Sciatic nerve (tissue), 2 donors: Measurements from ENCODE around the gene LRP5. TPM values are rescaled to one million over a fixed set of nuclear protein-coding genes. Genes with fewer than 3 reads are reported as not detected.
A peak's percentile ranks its signal among the peaks of the same experiment; 100 is the strongest.
"Not testable (repeated sequence)": the region's sequence is repeated elsewhere in the genome, so short reads cannot be mapped to it uniquely, and the experiment has no call there.

ENCODE experiments used
- ATAC-seq: fragments of 200-7000 bp; cut with Tn5 transposase; one replicate; pipeline ENCODE4 v1.9.1; 2020; ENCODE audit warnings: mild to moderate bottlenecking, moderate library complexity
- DNase-seq: peaks from one replicate; pipeline ENCODE4 v3.0.0-alpha.2; 2020; ENCODE audit warnings: low spot score
- intact Hi-C: fragments of 100-400 bp; cut with DNase I; formaldehyde crosslinking; loops from one replicate; pipeline ENCODE4 v1.14.2; 2022
- total RNA-seq: library from RNA; stranded (reverse); fragmentation: NEBNext Ultra II Directional; extraction: Animal tissue kit (Norgen Biotek cat#: 25700); gene quantifications from one replicate; pipeline ENCODE4 v1.2.1, GENCODE V29; 2021
- donor health status: DM: no; HTN: no; CAD: no.
- donor health status: DM: no; HTN: no; CAD: no.

Gene LRP5
- total RNA-seq, 1 donor from 2014 or later, result 55.2 TPM

DNA sequence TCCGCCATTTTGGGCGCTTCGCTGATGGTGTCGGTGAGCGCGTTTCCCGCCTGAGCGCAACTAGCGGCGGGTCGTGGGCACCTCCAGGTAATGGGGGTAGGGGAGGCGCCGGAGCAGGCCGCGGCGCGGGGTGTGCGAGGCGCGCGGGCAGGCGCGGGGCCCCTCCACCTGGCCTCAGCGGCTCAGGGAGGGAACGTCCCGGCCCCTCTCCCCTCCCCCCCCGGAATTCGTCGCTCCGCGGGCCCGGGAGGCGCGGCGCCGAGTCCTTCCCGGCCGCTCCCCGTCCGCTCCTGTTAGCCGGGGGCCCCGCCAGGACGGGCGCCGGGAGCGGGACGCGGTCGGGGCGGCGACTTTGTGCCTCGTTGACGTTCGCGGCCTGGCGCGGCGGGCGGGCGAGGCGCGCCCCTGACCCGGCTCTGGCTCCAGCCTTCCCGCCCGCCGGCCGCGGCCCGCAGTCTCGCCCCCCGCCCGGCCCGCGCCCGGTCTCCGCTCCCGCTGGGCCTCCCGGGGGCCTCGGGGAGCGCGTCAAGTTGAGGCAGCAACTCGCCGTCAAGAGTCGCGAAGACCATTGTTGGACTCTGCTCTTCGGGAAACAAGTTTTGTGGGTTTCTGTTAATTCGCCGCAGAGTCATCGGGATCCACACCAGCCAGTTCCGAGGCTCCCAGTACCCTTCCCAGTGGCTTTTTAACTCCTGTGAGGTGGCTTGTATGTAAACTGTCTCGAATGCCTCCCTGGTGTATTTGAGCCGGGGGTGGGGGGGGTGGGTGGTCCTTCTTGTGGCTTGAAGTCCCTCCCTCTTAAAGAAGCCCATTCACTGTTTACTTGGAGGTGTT is 148.6 kb downstream of the LRP5 start, which contains the start of gene PPP6R3:
Gene PPP6R3 (plus strand): TSS at position 12 of the 834 bp plus-strand sequence. CDS start 76,913 bp downstream, outside the sequence.
- peak; percentile 3 for ATAC-seq
- intact Hi-C loops, result no loop called here
- no peak for DNase-seq

GRCh38 chr11:68461575-68461917 is 149.2 kb downstream of the LRP5 start:
- intact Hi-C loops, result no loop called here
- no peak for DNase-seq
- no peak for ATAC-seq

DNA sequence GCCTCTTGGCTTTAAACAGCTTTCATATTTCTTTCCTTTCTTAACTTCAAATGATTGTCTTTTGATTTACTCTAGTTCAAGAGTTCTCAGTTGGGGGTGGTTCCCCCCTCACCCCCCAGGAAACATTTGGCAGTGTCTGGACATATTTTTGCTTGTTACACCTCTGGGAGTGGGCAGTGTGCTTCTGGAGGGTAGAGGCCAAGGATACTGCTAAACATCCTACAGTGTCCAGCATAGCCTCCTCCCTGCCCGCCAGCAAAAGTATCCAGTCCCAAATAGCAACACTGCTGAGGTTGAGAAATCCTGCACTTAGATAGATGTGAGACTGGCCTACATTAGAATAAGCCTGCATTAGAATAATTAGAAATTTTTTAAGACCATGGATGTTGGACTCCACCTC is 151.3 kb downstream of the LRP5 start:
- no peak for ATAC-seq
- DNase-seq, result no peak
- intact Hi-C loops, result no loop called here

- no peak for DNase-seq
- intact Hi-C loops, result no loop called here
- ATAC-seq, result no peak
These were observed 154.9 kb downstream of the LRP5 start for GRCh38 chr11:68467201-68467834.

DNA sequence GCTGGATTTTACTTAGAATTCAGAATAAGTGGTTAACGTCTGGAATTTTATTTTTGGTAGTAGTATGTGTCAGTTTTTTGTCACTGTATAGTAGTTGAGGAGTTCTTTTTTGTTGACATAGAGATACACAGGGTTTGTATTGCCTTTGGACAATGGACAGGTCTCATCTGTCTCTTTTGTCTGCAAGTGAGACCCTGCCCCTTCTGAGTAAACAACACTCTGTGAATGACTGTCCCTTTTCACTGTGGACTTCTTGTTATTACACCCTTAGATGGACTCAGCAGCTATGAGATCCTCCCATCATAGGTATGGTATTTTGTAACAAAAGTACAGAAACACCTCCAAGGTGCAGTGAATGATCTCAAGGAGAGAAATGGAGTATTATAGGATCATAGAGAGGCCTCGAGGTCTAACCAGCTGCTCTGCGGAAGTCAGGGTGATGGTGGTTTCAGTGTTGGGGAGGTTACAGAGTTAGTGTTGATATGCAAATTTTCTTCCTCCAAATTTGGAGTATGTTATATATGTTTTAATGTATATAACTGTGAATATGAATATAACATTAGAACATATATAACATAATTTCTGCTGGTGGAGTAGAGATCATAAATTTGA is 155.9 kb downstream of the LRP5 start:
- no peak for ATAC-seq
- intact Hi-C loops, result no loop called here
- no peak for DNase-seq

DNA sequence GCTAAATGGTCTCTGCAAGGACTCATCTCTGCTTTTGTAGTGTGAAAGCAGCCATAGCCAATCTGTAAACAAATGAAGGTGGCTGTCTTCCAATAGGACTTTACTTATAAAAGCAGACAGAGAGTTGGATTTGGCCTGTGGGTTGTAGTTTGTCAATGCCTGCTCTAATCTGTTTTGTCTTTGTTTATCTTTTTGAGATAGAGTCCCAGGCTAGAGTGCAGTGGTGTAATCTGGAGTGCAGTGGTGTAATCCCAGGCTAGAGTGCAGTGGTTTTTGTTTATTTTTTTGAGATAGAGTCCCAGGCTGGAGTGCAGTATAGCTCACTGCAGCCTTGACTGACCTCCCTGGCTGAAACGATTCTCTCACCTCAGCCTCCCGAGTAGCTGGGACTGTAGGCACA is 156.7 kb downstream of the LRP5 start:
- intact Hi-C loops, result no loop called here
- no peak for DNase-seq
- no peak for ATAC-seq

DNA sequence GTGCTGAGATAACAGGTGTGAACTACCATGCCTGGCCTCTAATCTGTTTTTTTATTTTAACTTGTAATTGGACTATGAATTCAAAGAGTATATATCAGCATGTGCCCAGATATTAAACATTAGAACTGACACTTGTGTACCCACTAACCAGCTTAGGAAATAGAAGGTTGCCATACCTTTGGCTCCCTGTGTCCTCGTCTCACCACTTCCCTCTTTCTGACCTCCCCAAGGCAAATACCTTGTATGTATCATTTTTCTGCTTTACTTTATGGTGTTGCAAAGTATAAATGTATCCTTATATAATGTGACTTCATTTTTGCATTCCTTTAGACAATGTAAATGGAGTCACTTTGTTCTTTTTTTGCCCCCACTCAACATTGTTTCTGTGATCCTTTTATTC is 157.3 kb downstream of the LRP5 start:
- ATAC-seq, result no peak
- intact Hi-C loops, result no loop called here

DNA sequence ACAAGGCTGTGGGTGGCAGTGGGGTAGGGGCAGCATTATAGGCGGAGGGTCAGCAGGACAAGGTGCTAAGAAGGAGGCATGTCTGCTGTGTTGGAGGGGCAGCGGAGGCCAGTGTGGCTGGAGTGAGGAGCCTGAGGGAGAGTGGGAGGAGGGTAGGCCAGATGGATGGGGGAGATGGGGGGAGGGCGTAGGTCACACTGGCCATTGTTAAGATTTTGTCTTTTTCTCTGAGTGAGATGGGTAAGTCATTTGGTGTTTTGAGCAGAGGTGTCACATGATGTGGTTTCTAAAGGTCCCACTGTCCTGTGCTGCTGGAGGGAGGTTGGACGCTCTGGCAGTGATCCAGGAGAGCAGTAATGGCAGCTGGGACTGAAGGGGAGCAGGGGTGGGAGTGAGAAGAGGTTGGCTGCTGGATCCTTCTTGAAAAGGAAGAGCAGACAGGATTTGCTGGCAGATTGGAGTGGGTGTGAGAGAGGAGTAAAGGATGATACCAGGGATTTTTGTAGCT is 158.0 kb downstream of the LRP5 start:
- intact Hi-C loops, result no loop called here
- no peak for DNase-seq
- ATAC-seq, result no peak

More for the DNA sequence above, 157.3 kb downstream of the LRP5 start:
- no peak for DNase-seq

DNA sequence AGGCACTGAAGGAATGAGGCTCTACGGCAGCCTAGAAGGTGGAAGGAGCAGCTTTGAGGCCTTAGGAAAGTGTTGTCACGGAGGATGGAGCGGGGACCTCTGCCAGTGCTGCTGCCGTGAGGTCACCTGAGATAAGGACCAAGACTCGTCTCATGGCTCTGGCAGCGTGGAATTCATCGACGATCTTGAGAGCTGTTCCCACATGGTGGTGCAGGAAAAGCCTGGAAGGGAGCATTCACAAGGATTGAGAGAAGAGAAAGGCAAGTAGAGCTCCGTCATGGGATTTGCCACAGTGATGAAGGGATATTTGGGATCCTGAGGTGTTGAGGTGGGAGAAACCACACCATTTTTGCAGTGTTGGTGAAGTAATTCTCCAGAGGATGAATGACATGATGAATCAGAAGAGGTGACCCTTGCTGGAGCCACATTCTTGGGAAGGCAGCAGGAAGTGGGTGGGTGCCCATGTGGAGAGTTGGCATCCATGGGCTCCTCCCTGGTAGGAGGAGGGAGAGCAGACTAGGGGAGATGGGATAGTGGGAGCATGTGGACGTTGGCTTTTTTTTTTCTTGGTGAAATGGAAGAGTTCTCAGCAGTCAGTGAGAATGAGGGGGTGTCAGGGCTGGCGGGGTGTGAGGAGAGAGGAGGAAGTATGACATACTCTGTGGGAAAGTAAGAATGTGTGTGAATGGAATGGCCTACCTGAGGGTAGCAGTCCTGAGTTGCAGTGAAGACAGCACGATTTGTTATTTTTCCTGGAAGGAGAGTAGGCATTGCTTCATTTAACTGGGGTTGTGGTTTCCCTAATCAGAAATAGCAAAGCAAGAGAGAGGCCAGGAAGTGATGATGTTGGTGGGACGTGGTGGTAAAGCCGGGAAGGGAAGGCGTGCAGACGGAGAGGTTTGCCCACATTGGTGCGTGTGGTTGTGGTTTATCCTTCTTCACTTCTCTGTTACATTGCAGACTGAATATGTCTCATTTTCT is 159.3 kb downstream of the LRP5 start:
- no peak for DNase-seq
- intact Hi-C loops, result no loop called here
- ATAC-seq, result no peak

DNA sequence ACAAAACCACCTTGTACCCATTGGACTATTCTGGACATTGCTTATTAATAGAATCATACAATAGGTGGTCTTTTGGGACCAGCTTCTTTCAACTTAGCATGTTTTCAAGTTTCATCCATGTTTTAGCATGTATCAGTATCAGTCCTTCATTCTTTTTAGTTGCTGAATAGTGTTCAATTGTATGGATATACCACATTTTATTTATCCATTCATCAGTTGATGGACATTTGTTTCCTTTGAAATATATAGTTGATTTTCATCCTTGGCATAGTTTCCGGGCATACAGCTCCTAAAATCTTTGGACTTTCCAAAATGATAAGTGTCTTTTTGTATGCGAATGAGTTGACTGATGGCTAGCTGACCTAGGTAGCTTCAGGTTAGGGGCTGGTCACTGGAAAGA is 160.4 kb downstream of the LRP5 start:
- ATAC-seq, result no peak
- intact Hi-C loops, result no loop called here
- no peak for DNase-seq

GRCh38 chr11:68473693-68474092 is 161.3 kb downstream of the LRP5 start:
- intact Hi-C loops, result no loop called here
- DNase-seq (no peak), ATAC-seq (no peak)

- intact Hi-C loops, DNase-seq, ATAC-seq: not testable (repeated sequence)
These were observed 163.2 kb downstream of the LRP5 start for GRCh38 chr11:68475626-68476025.

DNA sequence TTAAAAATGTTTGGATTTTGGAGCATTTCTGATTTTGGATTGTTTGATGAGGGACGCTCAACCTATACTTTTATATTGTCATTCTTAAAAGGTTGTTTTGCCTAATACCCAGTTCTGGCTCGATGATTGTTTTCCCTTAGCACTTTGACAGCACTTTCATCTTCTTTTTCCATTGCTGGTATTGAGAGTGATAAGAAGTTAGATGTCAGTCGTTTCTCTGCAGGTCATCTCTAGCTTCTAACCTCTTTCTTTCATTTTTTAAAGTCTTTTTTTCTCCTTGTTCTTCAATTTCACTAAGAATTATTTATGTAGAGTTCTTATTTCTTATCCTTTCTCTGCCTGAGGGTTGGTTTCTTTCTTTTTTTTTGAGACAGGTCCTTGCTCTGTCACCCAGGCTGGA is 167.0 kb downstream of the LRP5 start:
- no peak for DNase-seq
- intact Hi-C loops, result no loop called here
- no peak for ATAC-seq

- DNase-seq (no peak), ATAC-seq (no peak)
- intact Hi-C loops, result no loop called here
These were observed 167.8 kb downstream of the LRP5 start for GRCh38 chr11:68480193-68480592.

DNA sequence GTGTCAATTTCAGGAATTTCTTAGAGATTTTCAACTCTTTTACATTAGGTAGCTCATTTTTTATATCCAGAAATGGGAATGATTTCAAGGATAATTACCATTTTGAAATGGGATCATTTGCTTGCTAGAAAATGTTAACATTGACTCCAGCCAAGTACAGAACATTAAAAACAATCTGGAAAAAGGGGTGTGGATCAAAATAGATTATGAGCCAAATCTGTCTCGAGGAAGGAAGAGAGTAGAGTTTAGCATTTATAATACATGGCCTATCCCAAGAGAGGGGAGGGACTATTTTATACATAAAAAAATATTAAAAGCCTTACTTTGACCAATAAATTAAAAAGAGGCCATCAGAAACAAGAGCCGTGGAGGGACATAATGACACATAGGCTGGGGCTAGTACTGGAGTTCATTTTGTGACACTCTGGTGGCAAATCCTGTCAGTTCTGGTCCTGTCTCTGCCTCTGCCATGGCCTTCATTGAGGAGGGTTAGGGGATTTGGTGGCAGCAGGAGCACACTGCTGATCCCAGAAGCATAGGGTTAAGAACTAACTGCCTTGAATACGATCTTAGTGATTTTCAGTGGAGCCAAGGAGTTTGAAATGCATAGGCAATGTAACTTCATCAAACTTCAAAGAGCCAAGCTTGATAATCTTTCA is 168.6 kb downstream of the LRP5 start:
- ATAC-seq, result peak; percentile 67

GRCh38 chr11:68481579-68482240 is 169.3 kb downstream of the LRP5 start:
- ATAC-seq, result no peak
- DNase-seq, result no peak
- intact Hi-C loops, result no loop called here

More for the DNA sequence above, 168.6 kb downstream of the LRP5 start:
- intact Hi-C loops, result no loop called here
- no peak for DNase-seq

GRCh38 chr11:68488623-68489022 is 176.2 kb downstream of the LRP5 start:
- DNase-seq (no peak), ATAC-seq (no peak)
- intact Hi-C loops, result no loop called here

- no peak for DNase-seq
- ATAC-seq, result no peak
- intact Hi-C loops, result no loop called here
These were observed 182.9 kb downstream of the LRP5 start for GRCh38 chr11:68495220-68495729.
